GM06990 (cell line): ENCODE data around the gene MAT2B.
A peak's percentile ranks its signal among the peaks of the same experiment; 100 is the strongest.

Experiments used
- DNase-seq: peaks from one replicate; pipeline ENCODE4 v3.0.0-alpha.2; 2011; ENCODE audit not compliant: insufficient read length; ENCODE audit errors: extremely low read depth
- H3K27me3 ChIP-seq: replicated peaks from 2 replicates; pipeline ENCODE4 v1.6.0; 2011; ENCODE audit warnings: low read length; ENCODE audit not compliant: control insufficient read depth, insufficient read depth
- H3K36me3 ChIP-seq: 2 replicates; pipeline ENCODE4 v1.5.1; 2011; ENCODE audit warnings: low read length; ENCODE audit not compliant: control insufficient read depth, insufficient read depth
- H3K4me3 ChIP-seq: replicated peaks from 2 replicates; pipeline ENCODE4 v1.5.1; 2011; ENCODE audit warnings: low read depth, mild to moderate bottlenecking, control low read depth, low read length
- TF ChIP-seq, protein P1 (sequence below): IDR thresholded peaks from 2 replicates; pipeline ENCODE4 v1.5.1; 2011; ENCODE audit warnings: low read length, control low read depth, mild to moderate bottlenecking, inconsistent platforms; ENCODE audit not compliant: insufficient read depth, poor library complexity, severe bottlenecking

MAT2B gene

DNA sequence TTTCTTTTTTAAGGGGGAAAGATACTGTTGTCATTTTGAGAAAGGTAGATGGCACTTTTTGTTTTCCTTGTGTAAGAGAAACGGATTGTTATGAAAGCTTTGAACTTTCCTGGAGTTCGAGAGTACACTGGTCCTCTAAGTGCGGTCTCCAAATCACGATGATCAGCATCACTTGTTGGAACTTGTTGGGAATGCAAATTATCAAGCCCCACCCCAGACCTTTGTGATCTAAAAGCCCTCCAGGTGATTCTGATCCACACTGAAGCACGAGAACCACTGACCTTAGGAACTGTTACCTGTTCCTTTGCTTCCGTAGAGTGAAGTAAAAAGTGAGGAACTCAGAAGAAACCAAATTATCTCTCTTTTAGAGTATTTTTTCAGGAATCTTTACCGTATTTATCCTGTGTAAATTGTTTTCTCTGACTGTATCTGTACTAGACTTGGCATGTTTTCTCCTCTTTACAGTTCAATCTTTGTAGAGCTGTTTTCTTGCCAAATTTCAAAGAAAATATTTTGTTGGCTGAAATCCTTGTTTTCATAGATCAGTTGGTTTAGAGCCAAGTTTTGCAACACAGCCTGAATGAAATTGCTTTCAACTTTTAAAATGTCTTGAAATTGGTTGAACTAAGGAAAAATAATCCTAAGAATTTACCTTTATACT, 4.0 kb downstream of the MAT2B start:
- TF ChIP-seq, protein P1, sequence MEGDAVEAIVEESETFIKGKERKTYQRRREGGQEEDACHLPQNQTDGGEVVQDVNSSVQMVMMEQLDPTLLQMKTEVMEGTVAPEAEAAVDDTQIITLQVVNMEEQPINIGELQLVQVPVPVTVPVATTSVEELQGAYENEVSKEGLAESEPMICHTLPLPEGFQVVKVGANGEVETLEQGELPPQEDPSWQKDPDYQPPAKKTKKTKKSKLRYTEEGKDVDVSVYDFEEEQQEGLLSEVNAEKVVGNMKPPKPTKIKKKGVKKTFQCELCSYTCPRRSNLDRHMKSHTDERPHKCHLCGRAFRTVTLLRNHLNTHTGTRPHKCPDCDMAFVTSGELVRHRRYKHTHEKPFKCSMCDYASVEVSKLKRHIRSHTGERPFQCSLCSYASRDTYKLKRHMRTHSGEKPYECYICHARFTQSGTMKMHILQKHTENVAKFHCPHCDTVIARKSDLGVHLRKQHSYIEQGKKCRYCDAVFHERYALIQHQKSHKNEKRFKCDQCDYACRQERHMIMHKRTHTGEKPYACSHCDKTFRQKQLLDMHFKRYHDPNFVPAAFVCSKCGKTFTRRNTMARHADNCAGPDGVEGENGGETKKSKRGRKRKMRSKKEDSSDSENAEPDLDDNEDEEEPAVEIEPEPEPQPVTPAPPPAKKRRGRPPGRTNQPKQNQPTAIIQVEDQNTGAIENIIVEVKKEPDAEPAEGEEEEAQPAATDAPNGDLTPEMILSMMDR = no peak
- Histone ChIP-seq H3K36me3 (peaks cover 4% of the 10 kb centered on the region), H3K4me3 (peak overlapping the region; percentile 76), H3K27me3 (no peaks in the 10 kb centered on the region)
- no peak for DNase-seq

DNA sequence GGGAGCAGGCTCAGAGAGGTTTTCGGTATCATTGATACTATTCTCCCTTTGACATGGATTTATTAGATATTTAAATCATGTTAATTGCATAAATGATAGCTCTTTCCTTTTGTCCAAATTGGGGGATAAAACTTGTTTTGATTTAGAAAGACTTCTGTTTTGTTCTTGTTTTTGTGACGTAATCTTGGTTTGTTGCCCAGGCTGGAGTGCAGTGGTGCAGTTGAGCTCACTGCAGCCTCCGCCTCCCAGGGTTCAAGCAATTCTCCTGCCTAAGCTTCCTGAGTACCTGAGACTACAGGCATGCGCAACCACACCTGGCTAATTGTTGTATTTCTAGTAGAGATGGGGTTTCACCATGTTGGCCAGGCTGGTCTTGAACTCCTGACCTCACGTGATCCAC, 7.1 kb downstream of the MAT2B start:
- TF ChIP-seq, protein P1 = no peak
- Histone ChIP-seq H3K36me3 (peaks cover 8% of the 10 kb centered on the region), H3K27me3 (no peaks in the 10 kb centered on the region), H3K4me3 (no peak overlapping the region)
- DNase-seq = no peak

DNA sequence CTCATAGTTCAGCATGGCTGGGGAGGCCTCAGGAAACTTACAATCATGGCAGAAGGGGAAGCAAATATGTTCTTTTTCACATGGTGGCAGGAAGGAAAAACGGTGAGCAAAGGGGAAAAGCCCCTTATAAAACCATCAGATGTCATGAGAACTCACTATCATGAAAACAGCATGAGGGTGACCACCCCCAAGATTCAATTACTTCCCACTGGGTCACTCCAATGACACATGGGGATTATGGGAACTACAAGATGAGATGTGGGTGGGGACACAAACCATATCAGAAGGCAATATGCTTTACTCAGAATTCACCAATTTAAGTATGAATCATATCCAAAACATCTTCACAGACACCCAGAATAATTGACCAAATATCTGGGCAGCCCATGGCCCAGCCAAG, 19.7 kb downstream of the MAT2B start:
- H3K4me3 ChIP-seq = no peak overlapping the region
- H3K27me3 ChIP-seq = no peaks in the 10 kb centered on the region
- H3K36me3 ChIP-seq = peaks cover 2% of the 10 kb centered on the region; the same call in 1 of the 2 replicates
- no peak for DNase-seq
- TF ChIP-seq, protein P1 = no peak

DNA sequence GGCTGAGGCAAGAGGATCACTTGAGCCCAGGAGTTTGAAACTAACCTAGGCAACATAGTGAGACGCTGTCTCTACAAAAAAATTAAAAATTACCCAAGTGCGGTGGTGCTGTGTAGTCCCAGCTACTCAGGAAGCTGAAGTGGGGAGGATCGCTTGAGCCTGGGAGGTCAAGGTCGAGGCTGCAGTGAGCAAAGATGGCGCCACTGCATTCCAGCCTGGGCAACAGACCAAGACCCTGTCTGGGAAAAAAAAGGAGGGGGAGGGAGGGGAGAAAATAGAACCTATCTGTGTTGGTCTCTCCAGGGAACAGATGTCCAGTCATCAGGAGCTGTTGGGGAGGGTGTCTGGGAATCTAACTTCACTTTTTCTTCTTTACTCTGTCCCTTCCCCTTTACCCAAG, 24.3 kb downstream of the MAT2B start:
- Histone ChIP-seq H3K27me3 (no peaks in the 10 kb centered on the region), H3K4me3 (no peak overlapping the region), H3K36me3 (no peaks in the 10 kb centered on the region)
- DNase-seq = no peak
- TF ChIP-seq, protein P1 = no peak

GRCh38 chr5:163531272-163531671, 25.9 kb downstream of the MAT2B start:
- no peaks in the 10 kb centered on the region for H3K27me3 ChIP-seq
- H3K4me3 ChIP-seq = no peak overlapping the region
- DNase-seq = no peak
- TF ChIP-seq, protein P1 = no peak
- H3K36me3 ChIP-seq = no peaks in the 10 kb centered on the region
